ENCODE measurements around the gene CCM2. TPM values are rescaled to one million over a fixed set of nuclear protein-coding genes. Genes with fewer than 3 reads are reported as not detected.
A peak's percentile ranks its signal among the peaks of the same experiment; 100 is the strongest.

The CCM2 gene
- total RNA-seq, 2 experiments from 2014 or later = 72.3 to 77.5 TPM

DNA sequence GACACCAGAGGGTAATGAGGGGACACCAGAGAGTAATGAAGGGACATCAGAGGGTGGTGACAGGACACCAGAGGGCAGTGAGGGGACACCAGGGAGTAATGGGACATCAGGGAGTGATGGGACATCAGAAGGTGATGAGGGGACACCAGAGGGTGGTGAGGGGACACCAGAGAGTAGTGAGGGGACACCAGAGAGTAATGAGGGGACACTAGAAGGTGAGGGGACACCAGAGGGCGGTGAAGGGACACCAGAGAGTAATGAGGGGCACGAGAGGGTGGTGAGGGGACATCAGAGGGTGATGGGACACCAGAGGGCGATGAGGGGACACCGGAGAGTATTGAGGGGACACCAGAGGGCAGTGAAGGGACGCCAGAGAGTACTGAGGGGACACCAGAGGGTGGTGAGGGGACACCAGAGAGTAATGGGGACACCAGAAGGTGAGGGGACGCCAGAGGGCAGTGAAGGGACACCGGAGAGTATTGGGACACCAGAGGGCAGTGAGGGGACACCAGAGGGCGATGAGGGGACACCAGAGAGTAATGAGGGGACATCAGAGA lies 78.2 kb downstream of the CCM2 start:
- intact Hi-C loops (cut with micrococcal nuclease) = no loop called here
- DNase-seq (no peak), ATAC-seq (no peak)
- H3K36me3 Mint-ChIP-seq (ENCODE audit: low read depth) = peaks cover 15% of the 10 kb centered on the region
- POLR2A ChIA-PET = no interaction called here
- H3K27ac Mint-ChIP-seq = no peak overlapping the region
- H3K9me3 Mint-ChIP-seq = no peaks in the 10 kb centered on the region
- TF ChIP-seq, protein P1, sequence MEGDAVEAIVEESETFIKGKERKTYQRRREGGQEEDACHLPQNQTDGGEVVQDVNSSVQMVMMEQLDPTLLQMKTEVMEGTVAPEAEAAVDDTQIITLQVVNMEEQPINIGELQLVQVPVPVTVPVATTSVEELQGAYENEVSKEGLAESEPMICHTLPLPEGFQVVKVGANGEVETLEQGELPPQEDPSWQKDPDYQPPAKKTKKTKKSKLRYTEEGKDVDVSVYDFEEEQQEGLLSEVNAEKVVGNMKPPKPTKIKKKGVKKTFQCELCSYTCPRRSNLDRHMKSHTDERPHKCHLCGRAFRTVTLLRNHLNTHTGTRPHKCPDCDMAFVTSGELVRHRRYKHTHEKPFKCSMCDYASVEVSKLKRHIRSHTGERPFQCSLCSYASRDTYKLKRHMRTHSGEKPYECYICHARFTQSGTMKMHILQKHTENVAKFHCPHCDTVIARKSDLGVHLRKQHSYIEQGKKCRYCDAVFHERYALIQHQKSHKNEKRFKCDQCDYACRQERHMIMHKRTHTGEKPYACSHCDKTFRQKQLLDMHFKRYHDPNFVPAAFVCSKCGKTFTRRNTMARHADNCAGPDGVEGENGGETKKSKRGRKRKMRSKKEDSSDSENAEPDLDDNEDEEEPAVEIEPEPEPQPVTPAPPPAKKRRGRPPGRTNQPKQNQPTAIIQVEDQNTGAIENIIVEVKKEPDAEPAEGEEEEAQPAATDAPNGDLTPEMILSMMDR (IDR thresholded peaks at IDR 0.05) = no peak
- H3K4me3 Mint-ChIP-seq = no peak overlapping the region
- H3K27me3 Mint-ChIP-seq = no peaks in the 10 kb centered on the region
- H3K4me1 Mint-ChIP-seq (ENCODE audit: low read depth) = peaks cover 2% of the 10 kb centered on the region
- CTCF ChIA-PET = no interaction called here

DNA sequence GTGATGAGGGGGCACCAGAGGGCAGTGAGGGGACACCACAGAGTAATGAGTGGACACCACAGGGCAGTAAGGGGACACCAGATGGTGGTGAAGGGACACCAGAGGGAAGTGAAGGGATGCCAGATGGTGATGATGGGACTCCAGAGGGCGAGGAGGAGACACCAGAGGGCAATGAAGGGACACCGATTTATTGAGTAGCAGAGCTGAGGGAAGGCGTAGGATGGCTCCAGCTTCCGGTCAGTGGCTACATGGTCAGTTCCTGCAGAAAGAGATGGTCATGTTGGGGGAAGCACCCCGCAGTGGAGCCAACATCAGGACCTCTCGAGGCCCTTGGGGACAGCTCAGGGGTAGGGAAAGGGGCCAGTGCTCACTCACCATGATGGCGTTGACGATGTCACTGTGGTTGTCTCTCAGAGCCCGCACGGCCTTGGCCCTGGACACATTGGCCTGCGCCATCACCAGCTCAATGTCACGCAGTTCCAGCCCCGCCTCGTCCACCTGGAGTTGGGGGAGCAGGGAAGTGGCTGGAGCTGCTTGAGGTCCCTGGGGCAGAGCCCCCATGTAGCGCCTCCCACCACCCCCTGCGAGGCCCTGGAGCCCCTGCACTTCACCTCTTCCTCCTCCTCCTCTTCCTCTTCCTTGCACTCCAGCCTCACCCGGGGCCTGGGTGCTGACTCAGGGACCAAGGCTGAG lies 80.4 kb downstream of the CCM2 start:
- H3K9me3 Mint-ChIP-seq = no peaks in the 10 kb centered on the region
- POLR2A ChIA-PET = interaction anchor here (1.0 to 1.1 kb wide), 4 partner anchors 21 to 96 kb away, joined by 3 to 4 read pairs (median 3); no protein-coding TSS in a partner anchor

GRCh38 chr7:45080958-45081669 lies 81.1 kb downstream of the CCM2 start:
- TF ChIP-seq, protein P1 (IDR thresholded peaks at IDR 0.05) = no peak
- CTCF ChIA-PET = interaction anchor here (1.6 kb wide), 1 partner anchor 55 kb away, joined by 4 read pairs; no protein-coding TSS in a partner anchor
- Mint-ChIP-seq H3K36me3 (ENCODE audit: low read depth) (peaks cover 3% of the 10 kb centered on the region), H3K27ac (peak overlapping the region; percentile 16), H3K27me3 (no peaks in the 10 kb centered on the region), H3K4me1 (ENCODE audit: low read depth) (peaks cover 2% of the 10 kb centered on the region), H3K4me3 (no peak overlapping the region), H3K9me3 (no peaks in the 10 kb centered on the region)
- POLR2A ChIA-PET = interaction anchor here (1.0 to 1.1 kb wide), 4 partner anchors 20 to 97 kb away, joined by 3 to 4 read pairs (median 3); no protein-coding TSS in a partner anchor
- intact Hi-C loops (cut with micrococcal nuclease) = no loop called here
- ATAC-seq (no peak), DNase-seq (no peak)

More for the DNA sequence above, 80.4 kb downstream of the CCM2 start:
- no peaks in the 10 kb centered on the region for H3K27me3 Mint-ChIP-seq
- peaks cover 2% of the 10 kb centered on the region for H3K4me1 Mint-ChIP-seq (ENCODE audit: low read depth)
- TF ChIP-seq, protein P1 (IDR thresholded peaks at IDR 0.05) = no peak
- H3K36me3 Mint-ChIP-seq (ENCODE audit: low read depth) = peaks cover 6% of the 10 kb centered on the region
- CTCF ChIA-PET = interaction anchor here (1.6 kb wide), 1 partner anchor 56 kb away, joined by 4 read pairs; no protein-coding TSS in a partner anchor
- ATAC-seq (peak; percentile 35), DNase-seq (no peak)
- intact Hi-C loops (cut with micrococcal nuclease) = no loop called here
- H3K27ac Mint-ChIP-seq = peak overlapping the region; percentile 16
- no peak overlapping the region for H3K4me3 Mint-ChIP-seq

DNA sequence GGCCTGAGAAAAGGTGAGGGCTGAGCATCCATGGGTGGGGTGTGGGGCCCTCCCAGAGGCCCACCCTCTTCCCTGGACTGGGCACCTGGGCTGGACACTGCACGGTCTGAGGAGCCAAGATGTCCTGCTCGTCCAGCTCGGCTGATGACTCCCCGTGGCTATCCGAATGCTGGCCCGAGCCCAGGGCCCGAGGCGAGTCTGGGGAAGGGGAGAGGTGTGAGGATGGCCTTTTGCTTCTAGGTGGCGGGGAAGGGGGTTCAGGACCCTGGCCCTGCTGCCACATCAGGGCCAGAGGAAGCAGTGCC lies 81.6 kb downstream of the CCM2 start:
- H3K27ac Mint-ChIP-seq = no peak overlapping the region
- CTCF ChIA-PET = interaction anchor here (1.6 kb wide), 1 partner anchor 54 kb away, joined by 4 read pairs; no protein-coding TSS in a partner anchor
- no peak for ATAC-seq
- DNase-seq = no peak
- H3K4me1 Mint-ChIP-seq (ENCODE audit: low read depth) = no peaks in the 10 kb centered on the region
- intact Hi-C loops (cut with micrococcal nuclease) = no loop called here
- TF ChIP-seq, protein P1 (IDR thresholded peaks at IDR 0.05) = no peak
- H3K36me3 Mint-ChIP-seq (ENCODE audit: low read depth) = no peaks in the 10 kb centered on the region
- no peaks in the 10 kb centered on the region for H3K9me3 Mint-ChIP-seq
- H3K4me3 Mint-ChIP-seq = no peak overlapping the region
- POLR2A ChIA-PET = interaction anchor here (1.0 to 1.4 kb wide), 2 partner anchors 98 kb away, joined by 3 read pairs; no protein-coding TSS in a partner anchor
- H3K27me3 Mint-ChIP-seq = no peaks in the 10 kb centered on the region

Data from activated CD8-positive, alpha-beta T cell treated with anti-CD3 and anti-CD28 coated beads for 36 hours (primary cell).